T-helper 1 cell treated with Interleukin-12 subunit alpha and Interleukin-12 subunit beta and Interleukin-4 antibody, amounts not matched to agents 30 μg/mL and 1 μg/mL, for 36 hours (primary cell): Measurements from ENCODE around the gene ANO7.

Source experiments
- H3K27ac Mint-ChIP-seq: one replicate; pipeline ENCODE4 v1.8.0; 2021; ENCODE audit warnings: mild to moderate bottlenecking, mixed read lengths
- H3K27me3 Mint-ChIP-seq: one replicate; pipeline ENCODE4 v1.8.0; 2021; ENCODE audit warnings: low read depth, mixed read lengths
- H3K36me3 Mint-ChIP-seq: one replicate; pipeline ENCODE4 v1.8.0; 2021; ENCODE audit warnings: low read depth, mixed read lengths
- H3K4me1 Mint-ChIP-seq: one replicate; pipeline ENCODE4 v1.8.0; 2021; ENCODE audit warnings: low read depth, mixed read lengths
- H3K4me3 Mint-ChIP-seq: one replicate; pipeline ENCODE4 v1.8.0; 2021; ENCODE audit warnings: mild to moderate bottlenecking, moderate library complexity, mixed read lengths
- H3K9me3 Mint-ChIP-seq: one replicate; pipeline ENCODE4 v1.8.0; 2021; ENCODE audit warnings: mixed read lengths

The ANO7 gene, protein sequence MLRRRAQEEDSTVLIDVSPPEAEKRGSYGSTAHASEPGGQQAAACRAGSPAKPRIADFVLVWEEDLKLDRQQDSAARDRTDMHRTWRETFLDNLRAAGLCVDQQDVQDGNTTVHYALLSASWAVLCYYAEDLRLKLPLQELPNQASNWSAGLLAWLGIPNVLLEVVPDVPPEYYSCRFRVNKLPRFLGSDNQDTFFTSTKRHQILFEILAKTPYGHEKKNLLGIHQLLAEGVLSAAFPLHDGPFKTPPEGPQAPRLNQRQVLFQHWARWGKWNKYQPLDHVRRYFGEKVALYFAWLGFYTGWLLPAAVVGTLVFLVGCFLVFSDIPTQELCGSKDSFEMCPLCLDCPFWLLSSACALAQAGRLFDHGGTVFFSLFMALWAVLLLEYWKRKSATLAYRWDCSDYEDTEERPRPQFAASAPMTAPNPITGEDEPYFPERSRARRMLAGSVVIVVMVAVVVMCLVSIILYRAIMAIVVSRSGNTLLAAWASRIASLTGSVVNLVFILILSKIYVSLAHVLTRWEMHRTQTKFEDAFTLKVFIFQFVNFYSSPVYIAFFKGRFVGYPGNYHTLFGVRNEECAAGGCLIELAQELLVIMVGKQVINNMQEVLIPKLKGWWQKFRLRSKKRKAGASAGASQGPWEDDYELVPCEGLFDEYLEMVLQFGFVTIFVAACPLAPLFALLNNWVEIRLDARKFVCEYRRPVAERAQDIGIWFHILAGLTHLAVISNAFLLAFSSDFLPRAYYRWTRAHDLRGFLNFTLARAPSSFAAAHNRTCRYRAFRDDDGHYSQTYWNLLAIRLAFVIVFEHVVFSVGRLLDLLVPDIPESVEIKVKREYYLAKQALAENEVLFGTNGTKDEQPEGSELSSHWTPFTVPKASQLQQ

DNA sequence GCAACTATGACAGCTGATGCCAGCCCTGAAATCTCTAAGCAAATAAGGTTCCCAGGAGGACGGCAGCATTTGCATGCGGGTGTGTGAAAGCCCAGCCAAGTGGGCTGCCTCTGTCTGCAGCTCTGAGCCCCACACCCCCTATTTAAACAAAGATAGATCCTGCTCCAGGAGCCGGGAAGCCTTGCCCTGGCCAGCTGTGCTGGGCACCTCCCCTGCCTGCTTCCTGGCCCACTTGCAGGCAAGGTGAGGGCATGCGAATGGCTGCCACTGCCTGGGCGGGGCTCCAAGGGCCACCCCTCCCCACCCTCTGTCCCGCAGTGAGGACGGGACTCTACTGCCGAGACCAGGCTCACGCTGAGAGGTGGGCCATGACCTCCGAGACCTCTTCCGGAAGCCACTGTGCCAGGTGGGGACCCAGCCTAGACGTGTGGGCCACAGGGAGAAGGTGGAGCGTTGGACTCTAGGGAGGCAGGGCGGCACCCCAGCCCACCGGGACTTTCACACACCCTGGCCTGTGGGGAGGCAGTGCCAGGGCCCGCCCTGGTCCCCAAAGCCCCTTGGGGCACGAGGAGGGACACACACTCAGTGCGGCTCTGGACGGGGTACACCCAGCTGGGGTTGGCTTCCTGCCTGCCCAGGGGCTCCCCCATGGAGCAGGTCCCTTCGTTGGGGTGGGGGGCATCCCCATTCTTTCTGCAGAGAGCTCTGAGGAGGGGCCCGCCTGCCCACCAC, at the start of gene ANO7:
ANO7 (plus strand) TSS at position 317 of the 732 bp plus-strand sequence. CDS start 1,387 bp downstream, outside the sequence.
- no peaks in the 10 kb centered on the region for H3K36me3 Mint-ChIP-seq
- H3K4me1 Mint-ChIP-seq = no peaks in the 10 kb centered on the region
- H3K4me3 Mint-ChIP-seq = no peak within 1 kb of the TSS
- H3K27me3 Mint-ChIP-seq = no peaks in the 10 kb centered on the region
- no peak within 1 kb of the TSS for H3K27ac Mint-ChIP-seq
- no peaks in the 10 kb centered on the region for H3K9me3 Mint-ChIP-seq

DNA sequence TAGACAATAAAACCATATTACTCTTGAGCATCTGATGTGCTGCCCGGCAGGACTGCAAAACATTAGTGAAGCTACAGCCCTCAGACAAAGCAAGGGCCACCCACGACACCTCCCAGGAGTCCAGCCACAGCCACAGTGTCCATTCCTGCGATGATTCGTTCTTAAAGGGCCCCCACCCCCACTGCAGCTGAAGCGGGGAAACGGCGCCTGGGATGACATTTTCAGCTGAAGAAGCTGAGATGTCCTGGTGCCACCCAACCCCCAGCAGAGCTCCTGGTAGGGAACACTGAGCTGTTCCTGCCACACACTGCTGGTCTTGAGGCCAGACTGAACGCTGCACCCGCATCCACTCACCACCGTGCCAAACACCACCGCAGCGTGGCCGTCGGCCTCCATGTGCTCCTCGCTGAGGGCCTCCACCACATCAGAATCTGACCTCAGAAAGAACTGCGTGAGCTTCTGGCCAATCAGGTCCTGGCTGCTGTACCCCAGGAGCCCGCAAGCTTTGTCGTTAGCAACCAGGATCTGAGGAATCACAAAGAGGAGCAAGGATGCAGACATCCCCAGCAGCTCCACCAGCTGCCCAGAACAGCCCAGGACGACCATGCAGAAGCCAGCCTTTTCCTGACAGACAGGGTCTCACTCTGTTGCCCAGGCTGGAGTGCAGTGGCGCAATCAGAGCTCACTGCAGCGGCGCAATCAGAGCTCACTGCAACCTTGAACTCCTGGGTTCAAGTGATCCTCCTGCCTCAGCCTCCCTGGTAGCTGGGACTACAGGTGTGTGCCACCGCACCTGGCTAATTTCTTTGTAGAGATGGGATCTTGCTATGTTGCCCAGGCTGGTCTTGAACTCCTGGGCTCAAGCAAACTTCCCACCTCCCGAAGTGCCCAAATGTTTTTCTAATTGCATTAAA, 48.7 kb upstream of the ANO7 start:
- H3K36me3 Mint-ChIP-seq = peaks cover 30% of the 10 kb centered on the region
- no peaks in the 10 kb centered on the region for H3K9me3 Mint-ChIP-seq
- H3K27ac Mint-ChIP-seq = no peak overlapping the region
- H3K4me1 Mint-ChIP-seq = no peaks in the 10 kb centered on the region
- H3K4me3 Mint-ChIP-seq = no peak overlapping the region
- no peaks in the 10 kb centered on the region for H3K27me3 Mint-ChIP-seq

DNA sequence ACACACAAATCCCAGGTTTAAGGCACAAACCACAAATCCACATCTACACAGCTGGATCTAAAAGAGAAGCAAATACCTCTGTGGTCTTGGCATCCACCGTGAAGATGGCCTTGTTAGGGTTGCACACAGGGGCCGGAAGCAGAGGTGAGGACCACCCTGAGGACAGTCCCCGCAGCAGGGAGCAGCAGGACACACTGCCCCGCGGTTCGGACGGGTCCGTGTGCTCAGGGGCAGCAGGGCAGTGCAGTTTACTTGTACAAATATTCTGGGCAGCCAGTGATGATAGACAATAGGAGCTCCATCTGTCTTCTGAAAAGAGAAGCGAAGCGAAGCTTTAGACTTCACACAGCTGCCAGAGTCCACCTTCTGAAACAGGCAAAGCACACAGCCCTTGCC, 48.0 kb upstream of the ANO7 start:
- Mint-ChIP-seq H3K9me3 (no peaks in the 10 kb centered on the region), H3K4me3 (no peak overlapping the region), H3K36me3 (peaks cover 30% of the 10 kb centered on the region), H3K27me3 (no peaks in the 10 kb centered on the region), H3K4me1 (no peaks in the 10 kb centered on the region), H3K27ac (no peak overlapping the region)

DNA sequence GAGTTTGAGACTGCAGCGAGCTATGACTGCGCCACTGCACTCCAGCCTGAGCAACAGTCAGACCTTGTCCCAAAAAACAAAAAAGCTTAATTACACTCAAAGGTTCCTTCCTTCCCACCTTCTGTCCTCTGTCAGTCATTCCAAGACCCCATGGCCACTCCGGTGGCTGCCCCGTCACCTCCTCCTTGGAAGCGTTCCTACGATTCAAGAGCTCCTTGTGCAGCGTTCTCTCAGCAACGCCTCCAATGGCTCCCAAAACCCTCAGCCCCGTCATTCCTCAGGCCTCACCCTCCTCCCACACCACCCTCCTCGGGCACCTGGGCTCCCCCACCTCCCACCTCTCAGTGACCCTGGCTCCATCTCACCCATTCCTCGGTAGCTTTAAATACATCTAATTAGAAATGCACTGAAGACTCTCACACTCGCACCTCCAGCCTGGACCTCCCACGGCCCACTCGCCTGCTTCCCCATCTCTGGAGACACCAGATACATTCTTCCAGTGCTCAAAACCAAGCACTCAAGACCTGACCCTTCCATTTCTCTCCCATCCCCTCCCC, 47.2 kb upstream of the ANO7 start:
- Mint-ChIP-seq H3K4me1 (peaks cover 2% of the 10 kb centered on the region), H3K4me3 (no peak overlapping the region), H3K36me3 (peaks cover 24% of the 10 kb centered on the region), H3K9me3 (no peaks in the 10 kb centered on the region), H3K27ac (peak overlapping the region; percentile 42), H3K27me3 (no peaks in the 10 kb centered on the region)

DNA sequence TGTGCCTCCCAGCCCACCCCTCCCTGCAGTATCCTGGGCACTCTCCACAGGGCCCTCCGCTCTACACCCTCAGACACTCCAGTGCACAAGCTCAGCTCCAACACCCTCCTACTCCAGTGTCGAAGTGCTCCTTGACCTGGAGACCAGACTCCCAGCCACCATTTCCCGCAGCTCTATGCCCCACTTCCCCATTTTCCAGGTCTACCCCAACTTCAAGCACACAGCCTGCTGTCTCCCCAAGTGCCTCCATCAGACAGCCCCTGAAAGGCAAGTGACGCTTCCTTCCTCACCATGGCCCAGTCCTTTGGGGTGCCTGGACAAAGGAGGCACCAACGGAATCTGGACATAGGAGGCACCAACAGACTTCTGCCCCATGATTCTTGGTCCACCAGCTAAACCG, 46.4 kb upstream of the ANO7 start:
- H3K36me3 Mint-ChIP-seq = peaks cover 24% of the 10 kb centered on the region
- H3K27ac Mint-ChIP-seq = no peak overlapping the region
- H3K4me1 Mint-ChIP-seq = peaks cover 6% of the 10 kb centered on the region
- no peaks in the 10 kb centered on the region for H3K9me3 Mint-ChIP-seq
- no peak overlapping the region for H3K4me3 Mint-ChIP-seq
- H3K27me3 Mint-ChIP-seq = no peaks in the 10 kb centered on the region

DNA sequence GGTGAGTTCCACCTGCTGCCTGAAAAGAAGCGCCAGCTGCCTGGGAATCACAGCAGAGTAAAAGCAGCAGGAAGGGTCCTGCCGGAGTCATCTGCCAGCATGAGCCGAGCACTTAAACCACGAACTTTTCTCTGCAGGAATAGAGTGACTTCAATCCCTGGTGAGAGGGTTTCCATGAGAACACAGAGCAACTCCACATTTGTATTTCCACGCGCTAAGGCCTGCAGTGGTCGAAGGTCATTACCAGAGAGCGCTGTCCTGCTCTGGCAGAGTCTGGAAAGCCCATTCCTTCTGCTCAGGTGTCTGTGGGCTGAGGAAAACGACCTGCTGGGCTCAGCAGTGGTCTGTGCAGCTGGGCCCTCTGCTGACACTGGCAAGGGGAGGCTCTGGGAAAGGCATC, 45.9 kb upstream of the ANO7 start:
- Mint-ChIP-seq H3K4me3 (no peak overlapping the region), H3K9me3 (no peaks in the 10 kb centered on the region), H3K27ac (no peak overlapping the region), H3K36me3 (peaks cover 24% of the 10 kb centered on the region), H3K27me3 (no peaks in the 10 kb centered on the region), H3K4me1 (peaks cover 6% of the 10 kb centered on the region)

DNA sequence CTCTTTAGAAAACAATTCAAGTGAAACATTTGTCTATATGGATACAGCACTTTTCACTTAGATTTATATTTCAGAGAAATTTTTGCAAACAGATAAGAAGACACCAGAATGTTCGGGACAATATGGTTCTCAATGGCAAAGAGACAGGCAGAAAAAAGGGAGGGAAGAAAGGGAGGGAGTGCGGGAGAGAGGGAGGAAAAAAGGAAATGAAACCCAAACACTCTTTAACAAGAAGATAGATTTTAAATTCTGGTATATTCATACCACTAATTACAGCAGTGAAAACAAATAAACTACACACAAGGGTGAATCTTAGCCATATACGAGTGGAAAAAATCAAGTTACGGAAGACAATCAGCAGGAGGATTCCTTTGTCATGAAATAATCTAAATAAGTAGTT, 42.2 kb upstream of the ANO7 start:
- H3K27ac Mint-ChIP-seq = no peak overlapping the region
- no peaks in the 10 kb centered on the region for H3K9me3 Mint-ChIP-seq
- H3K36me3 Mint-ChIP-seq = peaks cover 12% of the 10 kb centered on the region
- H3K4me3 Mint-ChIP-seq = no peak overlapping the region
- no peaks in the 10 kb centered on the region for H3K27me3 Mint-ChIP-seq
- peaks cover 23% of the 10 kb centered on the region for H3K4me1 Mint-ChIP-seq

DNA sequence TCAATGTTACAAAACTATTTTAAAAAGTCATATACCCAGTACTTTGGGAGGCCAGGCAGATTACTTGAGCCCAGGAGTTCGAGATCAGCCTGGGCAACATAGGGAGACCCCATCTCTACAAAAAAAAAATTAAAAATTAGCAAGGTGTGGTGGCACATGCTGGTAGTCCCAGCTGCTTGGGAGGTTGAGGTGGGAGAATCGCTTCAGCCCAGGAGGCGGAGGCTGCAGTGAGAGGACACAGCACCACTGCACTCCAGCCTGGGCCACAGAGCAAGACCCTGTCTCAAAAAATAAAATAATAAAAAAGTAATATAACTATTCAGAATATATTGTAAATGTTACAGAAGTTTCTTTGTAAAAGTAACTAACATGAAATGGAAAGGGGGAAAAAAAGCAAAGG, 41.1 kb upstream of the ANO7 start:
- peaks cover 33% of the 10 kb centered on the region for H3K4me1 Mint-ChIP-seq
- peak overlapping the region; percentile 12 for H3K4me3 Mint-ChIP-seq
- H3K27ac Mint-ChIP-seq = no peak overlapping the region
- H3K9me3 Mint-ChIP-seq = no peaks in the 10 kb centered on the region
- no peaks in the 10 kb centered on the region for H3K27me3 Mint-ChIP-seq
- H3K36me3 Mint-ChIP-seq = peaks cover 4% of the 10 kb centered on the region

DNA sequence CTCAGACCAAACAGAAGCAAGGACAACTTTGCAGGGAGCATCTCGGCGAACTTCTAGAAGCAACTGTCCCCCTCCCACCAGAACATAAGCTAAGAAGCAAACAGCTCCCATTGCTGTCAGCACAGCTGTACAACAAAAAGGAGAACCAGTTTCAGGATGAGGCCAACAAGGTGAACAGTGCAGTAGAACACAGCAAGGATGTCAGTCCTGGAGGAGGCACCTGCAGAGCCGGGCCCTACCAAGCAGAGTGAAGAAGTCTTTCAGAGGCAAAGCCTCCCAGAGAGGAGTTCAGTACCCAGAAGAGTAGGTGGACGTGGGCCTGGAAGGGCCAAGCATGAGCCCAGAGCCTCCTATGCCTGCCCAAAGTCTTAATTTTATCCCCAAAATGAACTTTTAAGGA, 40.2 kb upstream of the ANO7 start:
- Mint-ChIP-seq H3K4me1 (peaks cover 38% of the 10 kb centered on the region), H3K27ac (peak overlapping the region; percentile 87), H3K36me3 (peaks cover 6% of the 10 kb centered on the region), H3K4me3 (peak overlapping the region; percentile 98), H3K27me3 (no peaks in the 10 kb centered on the region), H3K9me3 (no peaks in the 10 kb centered on the region)

DNA sequence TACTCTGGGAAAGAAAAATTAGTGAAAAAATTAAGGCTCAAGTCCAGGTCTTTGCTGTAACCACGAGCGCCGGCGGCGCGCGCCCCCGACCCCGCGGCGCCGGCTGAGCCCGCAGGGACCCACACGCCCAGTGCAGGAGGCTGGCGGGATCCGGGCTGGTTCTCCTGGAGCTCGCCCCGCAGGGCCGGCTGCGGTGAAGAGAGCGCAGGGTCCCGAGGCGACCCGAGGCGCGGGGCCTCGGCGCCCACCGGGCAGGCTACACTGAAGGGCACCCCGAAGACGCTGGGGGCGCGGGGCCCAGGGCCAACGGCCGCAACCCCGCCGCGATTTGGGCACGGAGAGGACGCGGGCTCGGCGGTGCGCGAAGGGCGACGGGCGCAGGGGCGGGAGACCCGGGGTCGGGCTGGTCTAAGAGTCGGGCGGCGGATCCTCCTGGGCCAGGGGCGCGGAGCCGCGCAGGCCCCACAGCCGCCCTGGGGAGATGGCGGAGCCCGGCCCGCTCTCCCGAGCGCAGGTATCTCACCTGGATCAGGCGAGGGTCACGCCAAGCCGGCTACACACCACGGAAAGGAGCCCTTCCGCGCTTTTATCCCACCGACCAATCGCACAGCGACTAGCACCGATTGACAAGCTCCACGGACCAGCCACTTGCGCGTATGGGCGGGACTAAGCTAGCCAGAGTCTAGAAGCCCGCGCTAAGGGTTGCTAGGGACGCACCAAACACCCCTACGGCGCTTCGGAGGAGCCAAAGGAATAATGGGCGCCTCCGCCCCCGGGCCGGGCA, 39.4 kb upstream of the ANO7 start, which contains the start of gene PASK:
PASK (minus strand) TSS at position 582 of the 784 bp plus-strand sequence. CDS start 6,440 bp downstream, outside the sequence.
- Mint-ChIP-seq H3K4me3 (peak within 1 kb of the TSS; percentile 99), H3K27ac (peak within 1 kb of the TSS; percentile 87), H3K36me3 (peaks cover 10% of the 10 kb centered on the region), H3K27me3 (no peaks in the 10 kb centered on the region), H3K9me3 (no peaks in the 10 kb centered on the region), H3K4me1 (peaks cover 43% of the 10 kb centered on the region)

DNA sequence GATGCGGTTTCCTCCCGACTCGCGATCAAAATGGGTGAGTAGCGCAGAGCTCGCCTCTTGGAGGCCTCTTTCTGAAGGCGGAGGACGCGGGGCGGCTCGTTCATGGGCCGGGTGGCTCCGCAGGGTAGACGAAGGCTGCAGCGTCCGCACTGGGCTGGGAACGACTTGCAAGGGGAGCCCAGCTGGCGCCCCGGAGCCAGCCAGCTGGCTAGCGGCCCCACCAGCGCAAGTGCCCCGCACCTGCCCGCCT, 38.9 kb upstream of the ANO7 start:
- peak overlapping the region; percentile 99 for H3K4me3 Mint-ChIP-seq
- H3K4me1 Mint-ChIP-seq = peaks cover 43% of the 10 kb centered on the region
- H3K36me3 Mint-ChIP-seq = peaks cover 10% of the 10 kb centered on the region
- H3K27ac Mint-ChIP-seq = peak overlapping the region; percentile 82
- H3K9me3 Mint-ChIP-seq = no peaks in the 10 kb centered on the region
- no peaks in the 10 kb centered on the region for H3K27me3 Mint-ChIP-seq

DNA sequence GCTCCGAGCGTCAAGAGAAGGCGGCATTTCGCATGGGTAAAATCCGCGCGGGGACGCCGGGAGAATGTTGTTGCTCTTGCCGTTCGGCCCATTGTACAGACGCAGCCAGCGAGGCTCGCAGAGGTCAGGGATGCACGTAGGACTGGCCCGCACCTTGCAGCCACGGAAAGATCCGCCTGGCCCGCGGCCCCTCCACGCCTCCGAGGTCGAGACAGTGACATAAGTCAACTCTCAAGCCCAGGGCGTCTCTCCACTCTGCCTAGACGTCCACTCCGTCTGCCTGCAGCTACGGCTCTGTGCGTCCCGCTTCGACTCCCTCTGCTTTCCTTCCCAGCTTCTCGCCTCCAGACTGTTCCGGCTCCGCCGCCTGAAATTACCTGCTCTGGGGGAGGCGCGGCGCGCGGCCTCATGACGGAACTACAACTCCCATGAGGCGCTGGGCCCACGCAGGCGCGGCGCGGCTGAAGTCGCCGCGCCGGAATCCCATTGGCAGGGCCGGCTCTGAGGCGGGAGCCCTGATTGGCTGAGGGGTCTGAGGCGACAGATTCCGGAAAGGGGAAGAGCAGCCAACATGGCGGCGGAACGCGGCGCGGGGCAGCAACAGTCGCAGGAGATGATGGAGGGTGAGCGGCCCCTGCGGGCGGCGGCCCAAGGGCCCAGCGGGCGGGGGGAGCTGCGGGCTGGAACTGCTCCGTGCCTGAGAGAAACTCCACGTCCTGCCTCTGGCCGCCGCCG, 38.4 kb upstream of the ANO7 start, which contains the start of gene PPP1R7:
PPP1R7 (plus strand) TSS at position 543 of the 735 bp plus-strand sequence; CDS start at position 572, 29 bp downstream.
- Mint-ChIP-seq H3K4me1 (peaks cover 43% of the 10 kb centered on the region), H3K36me3 (peaks cover 13% of the 10 kb centered on the region), H3K27me3 (no peaks in the 10 kb centered on the region), H3K4me3 (peak within 1 kb of the TSS; percentile 99), H3K27ac (peak within 1 kb of the TSS; percentile 85), H3K9me3 (no peaks in the 10 kb centered on the region)
